SU-DHL-6 (cell line): Measurements from ENCODE around the gene GPHN.

ENCODE experiments used
- CTCF ChIP-seq: fragments of 200-600 bp; sonication (generic); IDR thresholded peaks from one replicate; pipeline ENCODE4 v1.5.1; 2017; ENCODE audit warnings: antibody characterized with exemption, mild to moderate bottlenecking, low read length, moderate library complexity; ENCODE audit not compliant: insufficient read depth, poor library complexity, severe bottlenecking
- EZH2phosphoT487 ChIP-seq: fragments of 200-600 bp; sonication (generic), shearing (Covaris generic); conservative IDR thresholded peaks from 2 replicates; pipeline ENCODE4 v1.6.1; 2018; ENCODE audit warnings: mild to moderate bottlenecking, antibody characterized with exemption, low read length, moderate library complexity, mixed read lengths

GRCh38 chr14:66629499-66629898 is 121.6 kb downstream of the GPHN start:
- TF ChIP-seq CTCF (no peak), EZH2phosphoT487 (no peak)
